HFFc6 (cell line): ENCODE measurements around the gene FBXW4. TPM values are rescaled to one million over a fixed set of nuclear protein-coding genes. Genes with fewer than 3 reads are reported as not detected.

Source experiments
- DNase-seq: peaks from one replicate; pipeline ENCODE4 v3.0.0-alpha.2; 2018
- H3K27ac Mint-ChIP-seq: 2 replicates; pipeline ENCODE4 v1.8.0; 2020; ENCODE audit warnings: mild to moderate bottlenecking, mixed read lengths
- H3K27me3 Mint-ChIP-seq: 2 replicates; pipeline ENCODE4 v1.8.0; 2021; ENCODE audit warnings: mild to moderate bottlenecking, moderate library complexity, mixed read lengths; ENCODE audit not compliant: insufficient read depth
- H3K36me3 Mint-ChIP-seq: 2 replicates; pipeline ENCODE4 v1.8.0; 2021; ENCODE audit warnings: low read depth, mixed read lengths
- H3K4me1 Mint-ChIP-seq: 2 replicates; pipeline ENCODE4 v1.8.0; 2020; ENCODE audit warnings: low read depth, mixed read lengths
- H3K4me3 Mint-ChIP-seq: 2 replicates; pipeline ENCODE4 v1.8.0; 2020; ENCODE audit warnings: mild to moderate bottlenecking, moderate library complexity, mixed read lengths
- H3K9me3 Mint-ChIP-seq: 2 replicates; pipeline ENCODE4 v1.8.0; 2020; ENCODE audit warnings: mild to moderate bottlenecking, mixed read lengths
- total RNA-seq, 6 experiments: library from RNA; stranded (reverse); fragmentation: NEBNext Ultra II Directional; extraction: Animal tissue kit (Norgen Biotek cat#: 25700); gene quantifications; 2 replicates in 1 of 6; 3 replicates in 5 of 6; pipeline ENCODE4 v1.2.3, GENCODE V29; 2021
- TF ChIP-seq, protein P1 (sequence below): fragments of 200-600 bp; sonication (generic); IDR thresholded peaks from 2 replicates; pipeline ENCODE4 v1.5.0; 2021; ENCODE audit warnings: antibody characterized with exemption, mild to moderate bottlenecking

Gene FBXW4
- total RNA-seq, 6 experiments from 2014 or later: 22.9 to 33.3 (median 28.8) TPM

DNA sequence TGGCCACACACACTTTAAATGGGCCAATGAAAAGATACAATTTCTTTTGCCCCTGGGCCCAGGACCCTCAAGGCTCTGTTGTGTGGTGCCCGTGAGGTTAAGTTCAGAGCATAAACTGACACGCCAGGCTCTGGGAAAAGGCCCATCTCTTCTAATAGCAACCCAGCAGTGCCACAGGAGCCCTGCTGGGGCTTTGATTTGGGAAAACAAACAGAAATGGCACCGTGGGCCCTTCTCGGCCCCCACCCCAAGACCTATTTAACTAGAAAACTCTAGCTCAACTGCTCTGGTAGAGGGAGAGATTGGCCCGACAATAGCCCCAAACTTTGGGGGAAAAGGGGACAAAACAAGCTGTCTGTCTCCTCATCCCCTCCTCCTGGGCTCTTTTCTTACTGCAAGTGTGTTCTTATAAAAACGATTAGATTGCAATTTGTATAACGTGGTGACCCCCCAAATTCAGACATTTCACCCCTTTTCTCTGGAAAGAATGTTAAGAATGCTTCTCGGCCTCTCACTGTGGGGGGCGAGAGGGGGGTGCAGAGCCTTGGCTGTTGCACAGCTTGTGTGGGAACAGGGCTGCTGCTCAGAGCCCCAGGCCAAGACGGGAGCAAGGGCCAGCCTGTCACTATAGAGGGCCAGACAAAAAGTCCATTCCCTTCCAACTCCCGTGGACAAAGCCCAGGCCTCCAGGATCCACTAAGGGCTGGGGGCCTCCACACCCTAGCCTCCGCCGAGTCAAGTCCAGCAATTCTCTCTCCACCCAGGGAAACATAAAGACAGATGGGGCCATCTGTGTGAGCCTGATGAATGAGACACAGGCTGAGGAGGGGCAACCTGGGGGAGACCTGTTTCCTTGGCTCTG, 80.1 kb downstream of the FBXW4 start:
- Mint-ChIP-seq H3K4me3 (no peak overlapping the region), H3K27ac (no peak overlapping the region), H3K9me3 (no peaks in the 10 kb centered on the region), H3K27me3 (peaks cover 1% of the 10 kb centered on the region; the same call in 1 of the 2 replicates), H3K4me1 (peaks cover 10% of the 10 kb centered on the region), H3K36me3 (peaks cover 5% of the 10 kb centered on the region; the same call in 1 of the 2 replicates)
- DNase-seq: no peak
- TF ChIP-seq, protein P1, sequence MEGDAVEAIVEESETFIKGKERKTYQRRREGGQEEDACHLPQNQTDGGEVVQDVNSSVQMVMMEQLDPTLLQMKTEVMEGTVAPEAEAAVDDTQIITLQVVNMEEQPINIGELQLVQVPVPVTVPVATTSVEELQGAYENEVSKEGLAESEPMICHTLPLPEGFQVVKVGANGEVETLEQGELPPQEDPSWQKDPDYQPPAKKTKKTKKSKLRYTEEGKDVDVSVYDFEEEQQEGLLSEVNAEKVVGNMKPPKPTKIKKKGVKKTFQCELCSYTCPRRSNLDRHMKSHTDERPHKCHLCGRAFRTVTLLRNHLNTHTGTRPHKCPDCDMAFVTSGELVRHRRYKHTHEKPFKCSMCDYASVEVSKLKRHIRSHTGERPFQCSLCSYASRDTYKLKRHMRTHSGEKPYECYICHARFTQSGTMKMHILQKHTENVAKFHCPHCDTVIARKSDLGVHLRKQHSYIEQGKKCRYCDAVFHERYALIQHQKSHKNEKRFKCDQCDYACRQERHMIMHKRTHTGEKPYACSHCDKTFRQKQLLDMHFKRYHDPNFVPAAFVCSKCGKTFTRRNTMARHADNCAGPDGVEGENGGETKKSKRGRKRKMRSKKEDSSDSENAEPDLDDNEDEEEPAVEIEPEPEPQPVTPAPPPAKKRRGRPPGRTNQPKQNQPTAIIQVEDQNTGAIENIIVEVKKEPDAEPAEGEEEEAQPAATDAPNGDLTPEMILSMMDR: 0 out of 2 replicates have a peak, but pooled peaks have one; percentile 9

DNA sequence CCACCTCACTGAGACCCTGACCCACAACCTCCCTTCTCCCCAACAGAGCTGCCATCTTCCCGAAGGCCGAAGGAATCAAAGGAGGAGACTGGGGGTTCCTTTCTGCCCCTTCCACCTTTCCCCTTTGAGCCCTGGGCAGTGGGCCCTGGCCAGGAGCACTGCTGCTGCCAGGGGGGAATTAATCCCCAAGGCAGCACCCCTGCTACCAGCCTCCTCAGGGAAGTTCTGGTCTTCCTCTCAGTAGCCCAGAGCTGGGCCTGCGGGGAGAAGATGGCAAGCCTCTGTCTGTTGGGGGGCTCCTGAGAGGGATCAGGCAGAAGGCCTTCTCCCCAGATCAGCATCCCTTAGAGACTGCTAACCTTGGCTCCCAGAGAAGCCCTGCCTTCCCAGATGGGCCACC, 81.3 kb downstream of the FBXW4 start:
- Mint-ChIP-seq H3K27me3 (peaks cover 1% of the 10 kb centered on the region; the same call in 1 of the 2 replicates), H3K36me3 (peaks cover 5% of the 10 kb centered on the region; the same call in 1 of the 2 replicates), H3K4me3 (no peak overlapping the region), H3K27ac (no peak overlapping the region), H3K4me1 (peaks cover 22% of the 10 kb centered on the region), H3K9me3 (no peaks in the 10 kb centered on the region)
- TF ChIP-seq, protein P1: no peak
- no peak for DNase-seq

DNA sequence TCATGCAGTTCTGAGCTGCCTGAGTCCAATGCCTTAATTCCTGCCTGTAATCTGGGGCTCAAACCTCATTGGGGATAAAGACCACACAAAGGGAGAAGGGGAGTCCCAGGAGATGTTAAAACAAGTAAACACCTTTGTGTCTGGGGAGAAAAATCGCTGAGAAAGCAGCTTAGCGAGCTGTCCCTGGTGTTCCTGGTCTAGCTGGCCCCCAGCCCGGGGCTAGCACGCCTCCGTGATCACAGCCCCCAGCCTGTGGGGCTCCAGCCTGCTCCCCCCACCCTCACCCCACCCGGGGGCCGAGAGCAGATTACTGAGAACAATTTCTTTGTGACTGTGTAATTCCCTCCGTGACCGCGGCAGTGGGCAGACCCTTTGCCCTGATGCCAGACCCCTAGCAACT, 82.1 kb downstream of the FBXW4 start:
- DNase-seq: no peak
- Mint-ChIP-seq H3K4me3 (no peak overlapping the region), H3K9me3 (no peaks in the 10 kb centered on the region), H3K27me3 (peaks cover 1% of the 10 kb centered on the region), H3K4me1 (peaks cover 22% of the 10 kb centered on the region), H3K36me3 (peaks cover 5% of the 10 kb centered on the region; the same call in 1 of the 2 replicates), H3K27ac (no peak overlapping the region)
- TF ChIP-seq, protein P1: no peak

DNA sequence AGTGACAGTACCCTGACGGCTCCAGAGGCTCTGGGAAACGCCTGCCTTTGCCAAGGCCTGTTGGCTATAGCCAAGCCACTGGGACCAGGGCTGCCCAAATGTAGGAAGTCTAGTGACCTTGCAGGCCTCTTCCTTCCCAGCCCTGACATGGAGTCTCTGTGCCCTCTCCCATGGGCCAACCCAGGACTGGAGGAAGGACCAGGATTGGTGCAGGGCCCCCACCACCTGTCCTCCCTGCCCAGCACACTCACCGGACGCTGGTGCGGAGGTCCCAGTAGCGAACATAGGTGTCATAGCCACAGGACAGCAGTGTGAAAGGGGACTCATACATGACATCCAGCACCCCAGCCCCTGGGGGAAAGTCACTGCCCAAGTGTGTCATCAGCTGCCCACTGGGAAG, 82.9 kb downstream of the FBXW4 start:
- peaks cover 22% of the 10 kb centered on the region for H3K4me1 Mint-ChIP-seq
- H3K27ac Mint-ChIP-seq: no peak overlapping the region; the same call in 1 of the 2 replicates
- H3K27me3 Mint-ChIP-seq: peaks cover 1% of the 10 kb centered on the region
- DNase-seq: no peak
- H3K4me3 Mint-ChIP-seq: no peak overlapping the region
- no peaks in the 10 kb centered on the region for H3K9me3 Mint-ChIP-seq
- TF ChIP-seq, protein P1: no peak
- H3K36me3 Mint-ChIP-seq: peaks cover 5% of the 10 kb centered on the region; the same call in 1 of the 2 replicates

DNA sequence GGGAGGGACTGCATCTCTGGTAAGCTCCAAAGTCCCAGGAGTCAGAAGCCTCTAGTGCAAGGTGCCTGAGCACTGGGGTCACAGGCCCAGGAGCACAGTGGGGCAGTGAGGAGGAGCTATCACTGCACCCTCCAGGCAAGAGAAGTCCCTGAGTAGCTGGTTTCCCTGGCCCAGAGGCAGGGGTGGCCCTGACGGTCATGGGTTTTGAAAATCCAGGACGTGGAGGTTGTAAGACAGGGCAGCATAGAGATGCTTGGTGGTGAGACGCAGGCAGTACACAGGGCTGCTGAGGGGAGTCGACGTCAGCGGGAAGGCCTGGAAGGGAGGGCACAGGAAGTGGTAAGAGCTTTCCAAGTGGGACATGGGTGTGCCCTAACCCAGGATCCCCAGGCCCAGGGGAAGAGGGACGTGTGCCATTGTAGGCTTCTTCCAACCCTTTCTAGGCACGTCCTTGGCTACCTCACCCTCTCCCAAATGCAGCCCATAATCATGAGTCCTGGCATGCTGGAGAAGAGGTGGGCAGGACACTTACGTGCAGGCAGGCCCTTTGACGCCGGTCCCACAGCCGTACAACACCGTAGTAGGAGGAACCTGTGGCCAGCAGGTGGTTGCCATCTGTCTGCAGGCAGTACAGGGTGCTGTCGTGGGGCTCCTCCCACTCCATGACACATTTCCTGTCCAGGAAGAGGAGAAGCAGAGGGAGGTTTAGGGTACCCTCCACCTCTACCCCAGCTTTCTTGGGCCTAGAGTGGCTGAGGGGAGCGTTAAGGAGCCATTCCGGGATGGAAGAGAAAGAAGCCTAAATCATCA, 83.7 kb downstream of the FBXW4 start:
- H3K9me3 Mint-ChIP-seq: no peaks in the 10 kb centered on the region
- H3K27me3 Mint-ChIP-seq: peaks cover 4% of the 10 kb centered on the region
- DNase-seq: no peak
- TF ChIP-seq, protein P1: no peak
- no peak overlapping the region for H3K4me3 Mint-ChIP-seq
- H3K27ac Mint-ChIP-seq: peak overlapping the region; percentile 48
- H3K36me3 Mint-ChIP-seq: peaks cover 13% of the 10 kb centered on the region; the same call in 1 of the 2 replicates
- H3K4me1 Mint-ChIP-seq: peaks cover 22% of the 10 kb centered on the region
